HG02943 (cell line): ENCODE measurements around the gene ATXN7L3B.
A peak's percentile ranks its signal among the peaks of the same experiment; 100 is the strongest.
"Not testable (repeated sequence)": the region's sequence is repeated elsewhere in the genome, so short reads cannot be mapped to it uniquely, and the experiment has no call there.

ENCODE experiments used
- ATAC-seq: cut with Tn5 transposase; IDR thresholded peaks from one replicate; pipeline ENCODE4 v1.9.1; 2021; ENCODE audit warnings: mild to moderate bottlenecking, low read depth, moderate library complexity; ENCODE audit not compliant: unreplicated experiment

ATXN7L3B gene

GRCh38 chr12:74537707-74538385 lies at the start of gene ATXN7L3B:
TSS of gene ATXN7L3B (plus strand) at chr12:74537835. CDS start at chr12:74538113, 278 bp downstream.
- peak; percentile 97 for ATAC-seq

DNA sequence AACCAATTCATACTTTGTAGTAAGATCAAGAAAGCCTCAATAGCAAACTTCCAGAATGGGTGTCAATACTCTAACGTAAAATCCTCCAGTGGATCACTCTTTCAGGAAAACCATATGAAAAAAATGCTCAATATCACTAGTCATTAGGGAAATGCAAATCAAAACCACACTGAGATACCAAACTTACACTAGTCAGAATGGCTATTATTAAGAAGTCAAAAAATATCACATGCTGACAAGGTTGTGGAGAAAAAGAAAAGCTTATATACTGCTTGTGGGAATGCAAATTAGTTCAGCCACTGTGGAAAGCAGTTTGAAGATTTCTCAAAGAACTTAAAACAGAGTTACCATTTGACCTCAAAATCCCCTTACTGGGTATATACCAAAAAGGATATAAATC lies 49.5 kb upstream of the ATXN7L3B start:
- peak; percentile 38 for ATAC-seq

- no peak for ATAC-seq
Observed at GRCh38 chr12:74489543-74489942, 48.1 kb upstream of the ATXN7L3B start.

- peak; percentile 77 for ATAC-seq
Observed at GRCh38 chr12:74490390-74491064, 47.1 kb upstream of the ATXN7L3B start.

DNA sequence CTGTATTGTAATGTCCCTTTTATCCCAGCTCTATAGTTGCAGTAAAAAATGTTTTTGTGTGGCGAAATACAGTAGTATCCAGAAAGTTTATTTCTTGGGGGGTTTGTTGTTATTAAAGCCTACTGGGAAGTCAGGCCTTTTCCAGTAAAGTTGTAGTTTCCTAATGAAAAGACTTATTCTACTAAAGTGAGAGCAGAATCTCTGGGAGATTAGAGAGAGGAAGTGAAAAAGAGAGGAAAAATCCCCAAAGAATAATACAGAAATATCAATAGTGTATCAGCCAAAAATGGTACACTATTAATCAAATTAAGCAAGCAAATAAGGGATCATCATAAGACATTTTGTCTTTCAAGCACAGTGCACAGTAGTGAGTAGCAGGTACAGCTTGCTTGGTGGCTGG lies 46.3 kb upstream of the ATXN7L3B start:
- ATAC-seq, result no peak

- no peak for ATAC-seq
Observed at GRCh38 chr12:74499192-74499591, 38.4 kb upstream of the ATXN7L3B start.

GRCh38 chr12:74508873-74509657 lies 28.6 kb upstream of the ATXN7L3B start:
- not testable (repeated sequence) for ATAC-seq

- ATAC-seq, result no peak
Observed at GRCh38 chr12:74509886-74510285, 27.7 kb upstream of the ATXN7L3B start.

- no peak for ATAC-seq
Observed at GRCh38 chr12:74514098-74514872, 23.4 kb upstream of the ATXN7L3B start.

DNA sequence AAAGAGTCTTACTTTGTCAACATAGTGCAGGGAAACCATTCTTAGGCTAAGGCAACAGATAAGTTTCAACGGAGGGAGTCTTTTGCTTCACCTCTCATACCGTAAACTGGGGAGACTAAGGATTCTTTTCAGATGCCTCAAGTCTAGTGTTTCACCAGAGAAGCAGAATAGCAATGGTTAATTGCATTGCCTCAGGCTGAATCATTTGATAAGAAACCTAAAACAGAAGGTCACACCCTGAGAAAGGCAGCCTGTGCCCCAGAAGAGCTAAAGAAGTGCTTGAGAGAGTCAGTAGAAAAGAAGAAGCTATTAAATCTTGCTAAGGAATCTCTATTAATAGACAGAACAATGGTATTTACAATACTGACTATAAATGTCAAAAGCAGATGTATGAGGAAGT lies 21.8 kb upstream of the ATXN7L3B start:
- no peak for ATAC-seq

GRCh38 chr12:74526535-74526934 lies 11.1 kb upstream of the ATXN7L3B start:
- ATAC-seq, result no peak

- ATAC-seq, result no peak
Observed at GRCh38 chr12:74527491-74527890, 10.1 kb upstream of the ATXN7L3B start.

GRCh38 chr12:74530676-74531075 lies 7.0 kb upstream of the ATXN7L3B start:
- no peak for ATAC-seq

DNA sequence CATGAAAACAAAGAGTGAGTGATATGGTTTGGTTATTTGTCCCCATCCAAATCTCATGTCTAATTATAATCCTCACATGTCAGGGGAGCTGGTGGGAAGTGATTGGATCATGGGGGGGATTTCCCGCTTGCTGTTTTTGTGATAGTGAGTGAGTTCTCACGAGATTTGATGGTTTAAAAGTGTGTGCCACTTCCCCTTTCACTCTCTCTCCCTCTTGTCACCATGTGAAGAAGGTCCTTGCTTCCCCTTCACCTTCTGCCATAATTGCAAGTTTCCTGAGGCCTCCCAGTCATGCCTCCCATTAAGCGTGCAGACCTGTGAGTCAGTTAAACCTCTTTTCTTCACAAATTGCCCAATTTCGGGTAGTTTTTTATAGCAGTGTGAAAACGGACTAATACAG lies 2.1 kb upstream of the ATXN7L3B start:
- ATAC-seq, result no peak

DNA sequence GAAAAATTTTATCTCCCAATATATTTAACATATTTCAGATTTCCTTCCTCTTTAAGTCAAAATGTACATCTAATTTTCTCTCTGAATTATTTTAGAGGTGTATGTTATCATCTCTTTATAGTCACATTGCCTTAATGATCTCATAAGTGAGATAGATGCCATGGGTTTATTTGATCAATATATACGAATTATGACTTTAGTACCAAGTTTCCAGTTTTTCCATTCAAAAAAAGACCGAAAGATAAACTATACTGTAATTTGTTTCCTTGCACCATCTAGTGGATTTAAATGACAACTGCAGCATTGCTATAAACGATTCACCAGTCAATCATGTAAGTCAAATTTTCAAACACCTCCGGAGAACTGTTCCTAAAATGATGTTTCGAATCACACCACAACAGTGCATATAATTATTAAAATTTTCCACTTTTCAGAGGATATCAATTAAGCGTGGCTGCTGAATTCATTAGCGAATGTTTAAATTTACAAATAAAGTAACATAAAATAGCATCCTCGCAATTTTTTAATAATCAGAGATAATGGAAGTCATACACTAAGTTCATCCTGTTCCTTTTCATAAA lies 419 bp upstream of the ATXN7L3B start:
- ATAC-seq, result peak; percentile 57

DNA sequence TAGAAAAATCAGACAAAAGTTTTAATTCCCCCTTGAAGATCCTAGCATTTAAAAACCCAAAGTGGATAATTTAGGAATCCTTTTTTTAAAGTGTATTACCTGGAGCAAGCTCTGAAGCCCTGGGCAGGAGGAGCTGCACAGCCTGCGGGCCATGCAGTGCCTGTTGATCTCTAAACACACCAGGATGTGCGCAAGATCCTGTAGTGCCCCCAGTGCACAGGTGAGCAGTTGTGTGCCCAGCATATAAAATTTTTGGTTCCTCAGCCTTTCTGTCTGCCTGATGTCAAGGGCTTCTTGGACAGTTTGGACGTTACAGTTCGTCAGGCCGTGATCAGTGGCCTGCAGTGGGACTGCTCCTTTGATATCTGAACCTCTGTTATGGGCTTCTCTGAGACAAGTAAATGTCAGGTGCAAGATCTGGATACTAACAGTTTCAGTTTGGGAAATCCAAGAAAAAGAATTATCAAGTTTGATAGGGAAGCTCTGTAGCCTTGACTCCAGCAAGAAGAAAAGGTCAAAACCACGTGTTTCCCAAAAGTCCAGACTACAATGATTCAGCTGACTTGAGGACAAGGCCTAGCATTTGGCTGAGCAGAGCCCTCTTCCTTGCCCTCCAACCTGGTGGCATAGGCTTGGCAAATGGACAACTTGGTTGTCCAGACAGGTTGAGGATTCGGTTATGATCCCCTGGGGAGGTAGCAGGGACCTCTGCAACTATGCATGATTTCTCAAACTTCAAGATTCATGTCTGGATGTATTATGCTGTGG lies 1.0 kb downstream of the ATXN7L3B start:
- peak; percentile 28 for ATAC-seq

DNA sequence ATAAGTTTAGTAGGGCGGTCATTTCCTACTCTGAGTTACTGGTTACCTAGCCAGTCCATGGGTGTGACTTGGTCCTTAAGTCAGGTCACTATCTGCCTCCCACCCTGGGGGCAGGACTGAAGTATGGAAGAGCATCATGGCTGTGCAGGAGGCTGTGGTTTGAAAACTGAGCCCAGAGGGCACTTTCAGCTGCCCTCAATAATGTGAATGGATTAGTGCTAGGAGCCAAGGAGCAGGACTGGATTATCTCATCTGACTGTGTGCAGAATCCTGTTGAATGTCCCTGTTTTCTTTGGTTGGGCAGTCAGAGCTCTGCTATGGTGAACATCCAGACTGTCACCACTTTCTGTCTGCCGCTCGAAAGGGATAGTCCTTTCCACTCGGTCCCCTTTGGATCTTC lies 1.6 kb downstream of the ATXN7L3B start:
- ATAC-seq, result no peak

- ATAC-seq, result no peak
Observed at GRCh38 chr12:74539765-74540526, 2.3 kb downstream of the ATXN7L3B start.

GRCh38 chr12:74541074-74541473 lies 3.4 kb downstream of the ATXN7L3B start:
- ATAC-seq, result no peak
